NT2/D1 (cell line): ENCODE data around the gene RAI1.

Source experiments
- YY1 ChIP-seq: IDR thresholded peaks from 2 replicates; pipeline ENCODE4 v1.6.1; 2011; ENCODE audit not compliant: insufficient read length, insufficient read depth
- ZNF274 ChIP-seq: IDR thresholded peaks from 2 replicates; pipeline ENCODE4 v1.6.1; 2011; ENCODE audit warnings: mild to moderate bottlenecking, low read depth, low read length

DNA sequence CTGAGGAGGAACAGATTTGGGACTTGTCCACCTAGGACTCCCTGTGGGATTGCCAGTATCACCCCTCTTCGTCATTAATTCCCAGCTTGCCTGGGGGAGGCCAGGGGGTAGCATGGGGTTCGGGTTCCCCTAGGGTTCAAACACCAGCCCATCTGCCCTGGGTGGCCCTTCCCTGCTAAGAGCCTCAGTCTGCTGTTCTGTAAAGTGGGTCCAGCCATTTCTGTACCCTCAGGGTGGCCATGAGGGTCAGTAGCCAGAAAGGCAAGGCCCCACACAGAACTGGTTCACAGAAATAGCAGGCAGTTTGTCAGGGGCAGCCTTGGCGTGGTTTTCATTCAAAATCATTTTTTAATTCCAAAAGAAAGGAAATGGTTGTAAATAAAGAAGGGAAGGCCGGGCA, 62.9 kb downstream of the RAI1 start:
- no peak for TF ChIP-seq ZNF274
- TF ChIP-seq YY1: no peak
